Measurements from ENCODE around the gene HTT.
"Not testable (repeated sequence)": the region's sequence is repeated elsewhere in the genome, so short reads cannot be mapped to it uniquely, and the experiment has no call there.

Gene HTT

DNA sequence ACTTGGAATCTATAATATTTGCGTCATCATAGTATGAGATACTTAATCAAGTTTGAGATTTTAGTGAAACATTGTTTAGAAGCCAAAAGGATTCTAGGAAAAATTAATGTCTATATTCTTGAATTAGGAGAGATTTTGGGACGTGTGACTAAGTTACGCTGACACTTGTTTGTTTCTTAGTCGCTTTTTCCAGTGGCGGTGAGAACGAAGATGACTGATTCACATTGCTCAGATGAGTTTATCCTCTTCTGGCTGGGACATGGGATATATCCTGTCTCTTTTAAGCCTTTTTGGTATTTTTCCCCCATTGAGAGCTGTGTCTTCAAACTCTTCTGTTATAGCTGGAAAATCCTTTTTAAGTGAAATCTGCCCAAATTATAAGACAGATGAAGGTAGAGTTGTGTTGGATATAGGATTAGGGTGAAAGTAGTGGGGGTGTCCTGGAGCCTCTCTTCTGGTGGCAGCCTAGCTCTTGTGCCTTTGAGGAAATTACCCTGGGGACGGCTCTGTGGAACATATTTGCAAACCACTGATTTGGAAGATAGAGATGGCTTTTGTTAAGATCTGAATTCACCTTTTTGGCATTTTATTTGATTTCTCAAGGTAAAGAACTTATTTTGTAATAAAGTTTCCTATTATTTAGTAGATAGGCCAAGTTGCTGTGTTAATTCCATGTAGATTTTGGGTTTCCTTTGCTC, 49.7 kb downstream of the HTT start:
- DNase-seq: no peak

- no peak for DNase-seq
These were observed 52.6 kb downstream of the HTT start for GRCh38 chr4:3127112-3127511.

DNA sequence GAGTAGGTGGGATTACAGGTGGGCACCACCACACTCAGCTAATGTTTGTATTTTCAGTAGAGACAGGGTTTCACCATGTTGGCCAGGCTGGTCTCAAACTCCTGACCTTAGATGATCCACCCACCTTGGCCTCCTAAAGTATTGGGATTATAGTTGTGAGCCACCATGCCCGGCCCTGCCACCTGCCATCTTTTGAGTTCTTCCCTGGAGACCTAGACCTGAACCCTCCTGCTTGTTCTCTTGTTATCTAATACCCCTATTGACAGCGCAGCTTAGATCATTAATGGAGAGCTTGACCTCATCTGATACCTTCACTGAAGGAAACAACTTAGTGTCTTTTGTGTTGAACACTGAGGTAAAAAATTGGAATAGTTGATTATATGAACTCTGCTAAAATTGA, 53.6 kb downstream of the HTT start:
- no peak for DNase-seq

GRCh38 chr4:3128976-3129375, 54.5 kb downstream of the HTT start:
- DNase-seq: no peak

GRCh38 chr4:3130201-3130600, 55.7 kb downstream of the HTT start:
- DNase-seq: no peak

GRCh38 chr4:3130826-3131225, 56.3 kb downstream of the HTT start:
- no peak for DNase-seq

GRCh38 chr4:3134201-3134600, 59.7 kb downstream of the HTT start:
- no peak for DNase-seq

- DNase-seq: no peak
These were observed 60.9 kb downstream of the HTT start for GRCh38 chr4:3135155-3136011.

- peak in 1 of 2 experiments; percentile 2 for DNase-seq
These were observed 62.0 kb downstream of the HTT start for GRCh38 chr4:3136454-3136853.

DNA sequence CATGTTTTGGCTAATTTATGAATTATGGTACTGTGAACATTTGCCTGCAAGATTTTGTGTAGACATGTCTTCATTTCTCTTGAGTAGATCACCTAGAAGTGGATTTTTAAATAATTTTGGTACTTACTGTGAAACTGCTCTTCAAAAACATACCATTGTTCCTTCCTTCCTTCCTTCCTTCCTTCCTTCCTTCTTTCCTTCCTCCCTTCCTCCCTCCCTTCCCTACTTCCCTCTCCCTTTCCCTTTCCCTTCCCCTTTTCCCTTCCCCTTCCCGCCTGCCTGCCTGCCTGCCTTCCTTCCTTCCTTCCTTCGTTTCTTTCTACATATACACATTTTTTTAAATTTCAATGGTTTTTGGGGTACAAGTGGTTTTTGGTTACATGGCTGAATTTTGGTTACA, 63.4 kb downstream of the HTT start:
- no peak for DNase-seq

DNA sequence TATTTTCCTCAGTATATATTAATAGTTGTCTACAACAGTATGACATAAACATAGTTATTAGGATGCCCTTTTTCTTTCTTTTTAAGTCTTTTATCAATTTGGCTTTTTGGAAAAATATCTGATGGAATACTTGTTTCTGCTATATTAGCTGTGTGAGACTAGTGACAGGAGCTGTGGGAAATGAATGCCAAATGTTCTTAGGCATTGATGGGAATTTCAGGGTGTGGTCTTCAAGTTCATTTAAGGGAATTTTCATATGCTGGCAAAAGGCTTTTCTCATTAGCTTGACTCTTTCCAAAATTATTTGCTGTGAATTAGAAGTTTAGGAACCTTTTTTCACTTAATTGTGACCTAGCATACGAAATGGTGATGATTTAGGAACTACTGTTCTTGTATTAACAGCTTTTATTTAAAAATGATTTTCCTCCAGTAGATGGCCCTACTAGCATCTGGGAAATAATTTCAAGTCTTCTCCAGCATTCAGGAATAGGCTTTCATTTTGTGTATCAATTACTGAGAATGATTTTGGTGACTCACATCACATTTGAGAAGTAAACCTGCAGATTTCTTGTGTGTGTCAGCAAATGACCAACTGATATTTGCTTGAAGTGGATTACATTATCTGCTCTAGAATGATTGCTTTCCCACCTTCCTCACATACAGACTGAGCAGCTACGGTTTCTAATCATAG, 70.9 kb downstream of the HTT start:
- DNase-seq: no peak

DNA sequence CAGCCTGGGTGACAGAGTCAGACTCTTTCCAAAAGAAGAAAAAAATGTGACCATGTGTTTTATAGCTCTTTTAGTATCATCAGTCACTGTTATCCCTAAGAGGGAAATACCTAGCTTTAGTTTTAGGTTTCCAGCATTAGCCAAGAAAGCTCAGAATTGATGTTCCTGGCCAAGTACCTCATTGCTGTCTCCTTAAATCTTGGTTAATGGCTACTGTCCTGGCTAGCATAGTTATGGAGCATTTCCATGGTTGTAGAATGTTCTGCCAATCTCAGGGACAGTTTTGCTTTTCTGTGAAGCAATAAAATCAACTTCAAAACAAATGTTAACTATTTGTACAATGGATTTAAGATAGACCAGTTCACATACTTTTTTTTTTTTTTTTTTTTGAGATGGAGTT, 74.4 kb downstream of the HTT start:
- no peak for DNase-seq

GRCh38 chr4:3151238-3151637, 76.8 kb downstream of the HTT start:
- DNase-seq: not testable (repeated sequence)

- no peak for DNase-seq
These were observed 82.9 kb downstream of the HTT start for GRCh38 chr4:3157366-3157765.

DNA sequence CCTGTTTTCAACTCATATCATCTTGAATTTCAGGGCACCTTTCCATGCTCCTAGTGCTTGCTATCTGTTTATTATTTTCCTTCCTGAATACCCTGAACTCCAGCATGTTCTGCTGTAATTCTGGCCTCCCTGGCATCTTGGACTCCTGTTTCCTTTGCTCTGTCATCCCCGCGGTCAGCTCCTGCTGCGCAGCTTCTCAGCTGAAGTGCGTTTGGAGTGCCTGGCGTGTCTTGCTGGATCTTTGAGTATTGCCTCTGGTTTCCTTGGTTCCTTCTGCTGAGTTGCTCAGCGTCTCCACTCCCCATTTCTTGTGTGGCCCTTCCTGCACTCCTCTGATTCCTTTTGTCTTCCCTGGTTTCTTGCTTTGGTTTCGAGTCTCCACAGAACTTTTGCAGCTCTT, 84.4 kb downstream of the HTT start:
- DNase-seq: no peak

- no peak for DNase-seq
These were observed 86.0 kb downstream of the HTT start for GRCh38 chr4:3160438-3160837.

GRCh38 chr4:3161044-3161443, 86.6 kb downstream of the HTT start:
- DNase-seq: not testable (repeated sequence)

GRCh38 chr4:3166434-3166833, 92.0 kb downstream of the HTT start:
- not testable (repeated sequence) for DNase-seq

DNA sequence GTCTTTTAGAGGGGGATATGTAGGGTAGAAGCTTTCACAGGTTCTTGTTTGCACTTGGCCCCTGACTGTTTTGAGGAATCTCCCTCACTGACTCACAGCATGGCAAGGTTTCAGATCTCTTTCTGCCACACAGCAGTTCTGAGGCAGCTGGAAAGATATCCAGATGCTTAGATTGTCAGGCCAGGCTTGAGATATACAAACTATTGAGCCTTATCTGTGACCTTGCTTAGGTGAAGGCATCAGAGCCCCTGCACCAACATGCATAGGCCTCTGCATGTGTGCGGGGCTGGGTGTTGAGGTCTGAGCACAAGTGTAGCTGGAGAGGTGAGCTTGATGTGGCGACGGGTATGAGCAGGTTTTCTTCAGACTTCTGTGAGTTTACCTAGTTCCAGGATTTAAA, 93.5 kb downstream of the HTT start:
- DNase-seq: no peak

- no peak for DNase-seq
These were observed 100.2 kb downstream of the HTT start for GRCh38 chr4:3174371-3175338.

DNA sequence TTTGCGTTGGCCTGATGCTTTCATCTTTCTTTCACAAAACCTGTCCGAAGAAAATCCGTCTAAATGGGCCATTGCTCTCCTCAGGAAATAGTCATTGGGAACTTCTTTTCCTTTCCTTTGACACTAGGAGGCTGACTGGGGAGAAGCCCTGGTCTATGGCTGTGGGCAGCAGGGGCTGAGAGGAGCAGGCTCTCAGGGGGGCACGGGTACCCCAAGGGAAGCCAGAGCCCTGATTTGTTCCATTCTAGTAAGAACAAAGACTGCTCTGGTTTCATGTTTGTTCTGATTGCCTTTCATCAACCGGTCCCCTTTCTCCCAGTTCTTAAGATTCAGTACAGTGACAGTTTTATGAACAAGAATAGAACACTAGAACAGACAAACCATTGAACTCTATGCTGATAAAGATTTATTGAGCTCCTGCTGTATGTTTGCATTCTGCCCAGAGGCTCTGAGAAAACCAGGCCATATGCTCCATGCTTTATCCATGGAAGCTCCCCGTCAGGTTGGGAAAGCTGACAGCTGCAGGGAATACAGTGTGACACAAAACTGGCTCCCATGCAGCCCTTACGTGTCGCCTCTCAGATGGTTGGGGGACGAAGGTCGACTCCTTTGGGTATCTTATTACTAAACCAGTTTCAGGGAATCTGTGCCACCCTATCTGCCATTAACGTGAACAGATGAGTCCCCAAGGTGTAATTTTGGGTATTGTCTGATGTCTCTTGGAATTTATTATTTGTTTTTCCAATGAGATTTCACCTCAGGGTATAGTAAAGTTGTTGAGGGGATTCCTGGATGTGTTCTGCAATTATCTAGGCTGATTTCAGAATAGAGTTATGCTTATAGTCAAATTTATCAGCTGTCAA, 102.1 kb downstream of the HTT start:
- DNase-seq: no peak

GRCh38 chr4:3177426-3177825, 102.9 kb downstream of the HTT start:
- no peak for DNase-seq
